Activated CD4-positive, alpha-beta T cell treated with anti-CD3 and anti-CD28 coated beads for 4 hours (primary cell): ENCODE data around the gene ASCC2.
"Not testable (repeated sequence)": the region's sequence is repeated elsewhere in the genome, so short reads cannot be mapped to it uniquely, and the experiment has no call there.

Source experiments
- DNase-seq, 2 donors: peaks; one replicate each; pipeline ENCODE4 v3.0.0-alpha.2; 2020

The ASCC2 gene

DNA sequence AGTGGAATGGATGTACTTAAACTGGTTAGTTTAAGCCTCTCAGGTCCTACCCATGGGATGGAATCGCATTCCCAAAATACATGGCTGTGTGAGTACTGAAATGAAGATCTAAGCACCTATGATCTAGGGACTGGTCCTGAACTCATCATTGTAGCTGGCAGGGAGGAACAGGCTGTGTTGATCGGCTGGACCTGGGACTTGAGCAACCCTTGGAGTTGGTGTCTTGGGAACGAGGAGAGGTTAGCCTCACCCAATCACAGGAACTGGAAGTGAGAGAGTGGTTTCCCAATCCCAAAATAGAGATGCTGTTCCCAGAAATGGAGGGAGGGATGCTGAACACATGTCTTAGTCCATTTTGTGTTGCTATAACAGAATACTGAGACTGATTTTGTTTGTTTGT is 16.4 kb upstream of the ASCC2 start:
- DNase-seq = no peak

DNA sequence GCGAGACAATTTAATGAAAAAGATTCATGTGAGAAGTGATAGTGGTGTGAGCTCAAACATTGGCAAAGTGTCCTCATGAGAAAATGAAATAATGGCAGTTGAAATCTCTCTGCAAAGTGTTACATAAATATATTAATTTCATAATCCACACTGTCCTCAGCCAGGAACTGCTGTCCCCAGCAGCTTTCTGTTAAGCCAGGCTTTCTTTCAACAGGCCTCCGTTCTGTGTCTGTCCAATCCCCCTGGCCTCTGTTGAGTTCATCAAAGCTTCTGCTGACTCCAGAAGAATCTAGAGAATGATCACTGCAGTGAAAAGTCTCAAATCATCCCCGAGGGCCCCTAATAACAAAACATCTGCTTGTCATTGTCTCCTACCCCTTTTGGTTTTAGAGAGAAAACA is 10.0 kb upstream of the ASCC2 start:
- DNase-seq = no peak

DNA sequence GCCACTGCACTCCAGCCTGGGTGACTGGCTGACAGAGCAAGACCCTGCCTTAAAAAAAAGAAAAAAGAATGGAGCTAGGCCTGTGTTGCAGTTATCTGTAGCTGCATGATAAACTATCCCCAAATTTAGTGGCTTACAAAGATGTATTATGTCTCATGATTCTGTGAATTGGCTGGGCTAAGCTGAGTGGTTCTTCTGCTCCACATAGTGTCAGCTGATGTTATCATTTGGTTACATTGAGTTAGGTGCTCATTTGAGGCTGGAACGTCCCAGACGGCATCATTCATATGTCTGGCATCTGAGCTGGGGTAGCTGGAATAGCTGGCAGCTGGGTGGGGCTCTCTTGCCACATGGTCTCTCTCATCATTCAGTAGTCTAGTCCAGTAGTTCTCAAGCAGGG is 8.2 kb upstream of the ASCC2 start:
- DNase-seq = no peak

DNA sequence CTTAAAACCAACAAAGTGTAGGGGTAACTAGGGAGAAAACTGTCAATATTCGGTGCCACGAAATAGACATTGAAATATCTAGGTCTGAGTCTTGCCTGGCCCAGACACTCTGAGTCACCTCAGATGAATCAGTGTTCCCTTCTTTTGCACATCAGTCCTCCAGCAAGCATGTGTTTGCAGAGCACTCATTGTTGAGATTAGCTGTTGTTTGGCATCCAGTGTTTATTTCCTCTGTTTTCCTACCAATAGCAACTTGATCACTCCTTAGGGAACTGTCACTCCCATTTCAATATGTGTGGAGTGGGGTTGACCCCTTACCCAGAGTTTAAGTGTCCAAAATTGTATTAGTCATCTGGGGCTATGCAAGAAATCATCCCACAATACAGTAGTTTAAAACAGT is 4.7 kb upstream of the ASCC2 start:
- no peak for DNase-seq

DNA sequence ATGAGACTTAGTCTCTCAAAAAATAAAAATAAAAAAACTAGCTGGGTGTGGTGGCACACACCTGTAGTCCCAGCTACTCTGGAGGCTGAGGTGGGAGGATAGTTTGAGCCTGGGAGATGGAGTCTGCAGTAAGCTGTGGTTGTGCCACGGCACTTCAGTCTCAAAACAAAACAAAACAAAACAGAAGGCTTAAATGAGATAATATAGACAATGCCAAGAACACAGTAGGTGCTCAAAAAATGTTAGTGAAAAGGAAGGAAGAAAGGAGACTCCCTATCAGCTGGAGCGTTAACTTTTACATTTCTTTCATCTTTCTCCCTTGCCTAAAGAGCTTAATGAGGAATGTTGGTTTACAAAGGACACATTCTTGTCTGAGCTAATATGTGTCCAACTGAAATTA is 4.1 kb upstream of the ASCC2 start:
- DNase-seq = no peak

DNA sequence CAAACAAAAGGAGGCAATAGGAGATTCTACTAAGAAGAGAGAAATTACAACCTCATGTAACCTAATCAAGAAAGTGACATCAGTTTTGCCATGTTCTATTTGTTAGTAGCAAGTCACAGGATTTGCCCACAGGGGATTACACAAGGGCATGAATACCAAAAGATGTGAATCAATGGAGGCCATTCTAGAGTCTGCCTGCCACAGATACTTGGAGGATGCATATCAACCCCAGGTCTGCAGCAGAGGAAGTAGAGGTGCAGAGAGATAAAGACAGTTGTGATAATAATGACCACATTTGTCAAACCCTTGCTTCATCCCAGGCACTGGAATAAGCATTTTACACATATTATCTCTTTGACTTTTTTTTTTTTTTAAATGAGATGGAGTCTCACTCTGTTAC is 2.4 kb upstream of the ASCC2 start:
- no peak for DNase-seq

DNA sequence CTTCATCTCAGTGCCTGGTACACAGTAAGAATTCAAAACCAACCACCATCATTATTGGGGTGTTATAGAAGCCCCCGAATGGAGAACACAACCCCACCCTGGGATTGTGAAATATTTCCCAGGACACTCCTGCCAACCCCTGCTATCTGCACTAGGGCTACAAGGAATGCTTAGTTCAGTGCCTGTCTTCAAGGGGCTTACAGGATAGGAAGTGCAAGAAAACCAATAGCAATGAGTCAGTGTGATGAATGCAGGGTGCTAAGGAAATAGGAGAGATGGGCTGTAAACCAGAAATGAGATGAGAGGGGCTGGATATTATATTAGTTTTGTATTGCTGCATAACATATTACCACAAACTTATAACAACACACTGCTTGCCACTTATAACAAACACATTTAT is 965 bp upstream of the ASCC2 start:
- DNase-seq = no peak

DNA sequence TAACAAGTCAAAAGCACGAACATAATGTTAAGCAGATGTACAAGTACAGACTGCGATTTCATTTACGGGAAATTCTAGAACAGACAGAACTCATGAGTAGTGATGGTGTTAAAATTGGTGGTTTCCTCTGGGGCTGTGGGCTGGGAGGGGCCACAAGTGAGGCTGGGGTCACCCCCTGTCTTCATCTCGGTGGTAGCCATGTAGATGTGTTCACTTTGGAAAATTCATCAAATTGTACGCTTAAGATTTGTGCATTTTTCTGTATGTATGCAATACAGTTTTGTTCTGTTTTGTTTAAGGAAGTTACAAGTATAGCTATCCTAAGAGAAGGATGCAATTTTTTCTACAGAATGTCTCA is 504 bp upstream of the ASCC2 start:
- no peak for DNase-seq

DNA sequence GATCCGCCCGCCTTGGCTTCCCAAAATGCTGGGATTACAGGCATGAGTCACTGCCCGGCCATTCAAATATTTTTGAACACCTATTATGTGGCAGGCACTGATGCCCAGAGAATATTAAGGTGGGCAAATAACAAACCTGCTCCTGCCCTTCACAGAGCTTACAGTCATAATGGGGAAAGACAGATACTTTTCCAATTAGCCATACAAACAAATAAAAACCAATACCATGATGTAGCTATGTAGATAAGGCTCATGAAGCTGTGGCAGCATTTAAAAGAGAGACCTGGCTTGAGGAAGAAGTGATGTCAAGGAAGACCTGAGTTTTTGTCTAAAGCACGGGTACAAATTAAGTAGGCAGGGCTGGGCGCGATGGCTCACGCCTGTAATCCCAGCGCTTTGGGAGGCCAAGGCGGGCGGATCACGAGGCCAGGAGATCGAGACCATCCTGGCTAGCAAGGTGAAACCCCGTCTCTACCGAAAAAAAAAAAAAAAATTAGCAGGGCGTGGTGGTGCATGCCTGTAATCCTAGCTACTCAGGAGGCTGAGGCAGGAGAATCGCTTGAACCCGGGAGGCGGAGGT is 1.2 kb downstream of the ASCC2 start:
- DNase-seq = not testable (repeated sequence)

DNA sequence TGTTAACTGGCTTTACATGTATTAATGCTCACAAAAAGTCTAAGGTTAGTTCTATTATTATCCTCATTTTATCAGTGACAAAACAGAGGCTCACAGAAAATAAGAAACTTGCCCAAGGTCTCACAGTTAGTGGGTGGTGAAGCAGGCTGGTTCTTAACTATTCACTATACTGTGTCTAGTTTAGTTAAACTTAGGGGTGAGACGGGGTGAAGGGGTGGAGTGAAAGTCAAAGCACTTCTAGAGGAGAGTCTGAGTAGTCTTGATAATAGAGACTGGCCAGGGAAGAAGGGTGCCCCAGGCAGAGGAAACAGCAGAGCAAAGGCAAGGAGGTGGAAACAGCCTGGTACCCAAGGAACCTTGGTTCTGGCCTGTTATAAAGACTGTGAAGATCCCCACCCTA is 4.0 kb downstream of the ASCC2 start:
- DNase-seq = no peak

DNA sequence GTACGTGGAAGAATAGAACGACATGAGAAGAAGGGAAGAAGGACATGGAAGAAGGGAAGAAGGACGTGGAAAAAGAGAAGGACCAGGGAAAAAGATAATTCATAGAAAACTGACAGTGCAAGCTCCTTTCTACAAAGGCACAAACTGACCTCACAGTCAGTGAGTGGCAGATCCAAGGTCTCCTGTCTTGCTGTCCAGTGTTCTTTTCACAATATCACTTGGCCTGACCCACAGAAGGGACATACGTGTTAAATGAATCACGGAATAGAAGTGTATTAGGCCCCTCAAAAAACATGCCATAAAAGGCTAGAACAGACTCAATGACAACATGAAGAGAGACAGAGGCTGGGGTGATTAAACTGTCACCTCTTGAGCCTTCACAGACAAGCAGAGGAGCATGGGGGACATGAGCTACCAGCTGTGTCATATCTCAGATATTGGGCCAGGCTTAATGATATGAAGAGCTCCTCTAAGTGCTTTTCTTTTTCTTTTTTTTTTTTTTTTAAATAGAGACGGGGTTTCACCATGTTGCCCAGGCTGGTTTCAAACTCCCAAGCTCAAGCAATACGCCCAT is 4.6 kb downstream of the ASCC2 start:
- no peak for DNase-seq

DNA sequence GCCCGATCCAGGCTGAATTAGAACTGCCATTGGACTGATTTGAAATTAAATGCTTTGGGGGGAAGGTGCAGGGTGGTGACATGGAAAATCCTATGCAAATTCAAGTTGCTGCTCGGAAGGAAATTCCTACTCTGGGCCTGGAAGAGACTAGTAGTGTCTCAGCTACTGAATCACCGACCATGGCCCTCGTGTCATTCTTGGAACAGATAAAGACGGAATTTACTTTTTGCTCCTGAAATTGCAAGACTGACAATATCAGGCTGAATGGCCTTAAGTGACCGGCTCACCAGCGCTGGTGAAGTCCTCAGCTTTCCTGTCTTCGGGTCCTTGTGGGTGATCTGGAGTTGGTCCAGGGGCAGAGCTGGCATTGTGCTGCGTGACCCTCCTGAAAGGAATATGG is 6.1 kb downstream of the ASCC2 start:
- DNase-seq = no peak

DNA sequence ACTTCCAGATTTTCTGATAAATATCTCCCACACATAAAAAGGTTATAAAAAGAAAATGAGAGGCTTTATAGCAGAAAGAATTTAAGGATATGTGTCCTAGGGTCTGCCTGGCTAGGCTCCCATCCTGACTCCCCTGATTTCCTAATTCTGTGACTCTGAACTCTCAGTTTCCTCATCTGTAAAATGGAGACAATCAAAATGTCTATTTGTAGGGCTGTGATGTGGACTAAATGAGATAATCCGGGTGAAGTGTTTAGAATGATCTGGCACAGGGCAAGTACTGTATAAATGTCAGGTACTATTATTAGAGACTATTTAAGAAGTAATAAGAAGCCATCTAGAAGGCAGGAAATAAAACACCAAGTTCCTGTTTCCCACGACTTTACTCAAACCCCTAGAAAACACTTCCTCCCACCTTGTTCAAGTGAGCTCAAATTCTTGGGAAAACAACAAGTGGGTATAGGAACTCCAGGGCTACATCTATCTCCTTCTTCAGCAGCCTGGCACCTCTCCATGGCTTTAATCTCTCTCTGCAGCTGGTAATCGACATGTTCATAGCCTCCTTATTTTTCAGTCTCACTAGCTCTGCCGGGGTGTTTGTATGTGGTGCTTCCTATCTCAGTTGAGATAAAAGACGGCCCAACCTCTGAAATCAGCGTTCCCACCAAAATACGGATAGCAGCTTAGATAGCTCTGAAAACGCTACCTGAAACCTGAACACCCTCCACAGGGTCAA is 6.7 kb downstream of the ASCC2 start:
- no peak for DNase-seq

DNA sequence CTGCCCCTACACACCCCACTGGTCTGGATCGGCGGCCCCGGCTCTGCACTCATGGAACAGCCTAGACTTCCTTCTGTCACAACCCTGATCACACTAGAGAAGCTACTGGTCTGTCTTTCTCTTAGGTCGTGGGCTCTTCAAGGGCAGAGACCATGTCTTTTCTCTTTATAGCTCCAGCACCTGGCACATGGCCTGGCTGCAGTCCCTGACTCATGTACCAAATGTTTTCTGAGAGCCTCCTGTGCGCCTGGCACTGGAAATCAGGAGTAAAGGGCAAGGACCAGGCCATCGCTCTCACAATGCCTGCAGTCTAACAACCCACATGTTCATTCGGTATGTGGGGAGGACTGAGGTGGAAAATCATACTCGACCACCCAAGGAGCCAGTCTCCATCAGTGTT is 7.5 kb downstream of the ASCC2 start:
- DNase-seq = no peak

DNA sequence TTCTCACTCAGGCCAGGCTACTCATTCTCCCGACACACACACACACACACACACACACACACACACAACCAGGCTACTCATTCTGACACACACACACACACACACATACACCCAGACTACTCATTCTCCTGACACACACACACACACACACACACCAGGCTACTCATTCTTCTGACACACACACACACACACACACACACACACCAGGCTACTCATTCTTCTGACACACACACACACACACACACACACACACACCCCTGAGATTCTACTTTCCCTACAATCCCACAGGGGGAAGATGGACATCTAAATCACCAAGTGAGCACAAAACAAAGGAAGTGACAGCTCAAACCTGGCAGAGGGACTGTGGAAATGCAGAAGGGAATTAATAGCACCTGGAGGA is 10.3 kb downstream of the ASCC2 start:
- DNase-seq = not testable (repeated sequence)

DNA sequence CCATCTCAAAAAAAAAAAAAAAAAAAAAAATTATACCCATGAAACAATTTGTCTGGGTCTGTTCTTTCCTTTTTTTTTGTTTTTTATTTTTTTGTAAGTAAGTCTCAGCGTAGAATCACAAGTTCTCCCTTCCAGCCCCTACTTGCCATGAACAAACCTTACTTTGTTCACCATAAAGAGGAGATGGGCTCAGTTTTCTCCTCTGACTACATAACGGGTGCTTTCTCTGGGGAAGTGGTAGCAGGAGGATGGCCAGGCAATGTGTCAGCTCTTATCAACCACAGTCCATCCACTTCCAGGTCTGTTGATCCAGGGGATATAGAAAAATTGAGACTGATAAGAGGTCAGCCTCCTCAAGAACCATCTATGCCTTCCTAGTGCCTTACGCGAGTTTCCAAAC is 11.0 kb downstream of the ASCC2 start:
- DNase-seq = no peak

DNA sequence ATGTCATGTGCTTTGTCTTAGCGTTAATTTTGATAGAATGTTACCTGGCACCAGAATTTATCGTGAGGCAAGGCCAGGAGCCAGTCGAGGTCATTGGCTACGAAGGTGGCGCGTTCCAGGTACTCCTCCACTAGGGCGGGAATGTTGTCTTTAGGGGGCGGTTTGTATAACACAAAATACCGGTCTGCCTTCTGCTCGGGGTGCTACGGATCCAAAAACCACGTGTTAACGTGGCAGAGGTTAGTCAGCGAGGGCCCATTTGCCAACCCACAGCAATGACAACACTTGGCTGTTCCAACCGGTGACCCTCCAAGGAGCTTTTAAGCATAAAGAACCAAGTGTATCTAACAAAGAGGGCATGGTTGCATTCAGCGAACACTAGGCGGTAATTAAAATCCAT is 12.5 kb downstream of the ASCC2 start:
- DNase-seq = no peak

DNA sequence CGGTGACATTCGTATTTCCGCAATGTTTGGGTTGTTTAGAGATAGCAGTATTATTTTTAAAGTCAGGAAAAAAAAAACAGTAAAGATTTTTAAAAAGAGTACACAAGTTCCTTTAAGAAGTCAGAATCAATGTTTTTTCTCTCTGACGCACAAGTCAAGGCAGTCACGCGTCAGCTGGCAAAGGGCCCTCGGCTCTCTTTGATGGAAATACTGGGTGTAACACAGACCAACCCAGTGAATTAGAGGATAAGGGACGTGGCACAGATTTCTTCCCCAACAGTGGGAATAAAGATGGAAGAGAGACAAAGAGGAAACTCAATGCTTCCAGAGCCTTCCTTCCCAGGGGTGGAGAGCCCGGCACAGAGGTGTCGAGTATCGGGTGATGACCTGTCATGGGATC is 13.4 kb downstream of the ASCC2 start:
- DNase-seq = no peak

DNA sequence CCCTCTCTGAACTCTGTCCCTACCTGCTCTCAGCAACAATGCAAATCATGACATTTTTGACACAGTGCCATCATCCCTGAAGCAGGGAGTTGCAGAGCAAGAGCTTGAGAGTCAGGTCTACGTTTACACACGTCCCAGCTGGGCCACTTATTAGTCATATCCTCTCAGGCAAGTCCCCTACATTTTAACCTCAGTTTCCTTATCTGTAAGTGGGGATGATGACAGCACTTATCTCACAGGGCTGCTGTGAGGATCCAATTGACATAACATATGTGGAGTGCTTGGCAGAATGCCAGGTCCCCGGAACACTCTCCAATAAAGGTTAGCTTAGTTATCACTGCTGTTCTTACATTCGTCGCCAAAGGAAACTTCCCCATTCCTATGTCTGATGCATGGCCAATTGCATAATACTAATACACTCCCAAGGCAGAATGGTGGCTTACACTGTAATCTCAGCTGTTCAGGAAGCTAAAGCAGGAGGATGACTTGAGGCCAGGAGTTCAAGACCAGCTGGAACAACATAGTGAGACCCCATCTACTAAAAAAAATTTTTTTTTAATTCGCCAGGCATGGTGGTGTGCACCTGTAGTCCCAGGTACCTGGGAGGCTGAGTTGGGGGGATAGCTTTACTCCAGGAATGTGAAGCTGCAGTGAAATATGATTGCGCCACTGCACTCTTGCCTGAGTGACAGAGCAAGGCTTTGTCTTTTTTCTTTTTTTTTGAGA is 16.6 kb downstream of the ASCC2 start:
- DNase-seq = peak in 1 of 2 donors; percentile 5

DNA sequence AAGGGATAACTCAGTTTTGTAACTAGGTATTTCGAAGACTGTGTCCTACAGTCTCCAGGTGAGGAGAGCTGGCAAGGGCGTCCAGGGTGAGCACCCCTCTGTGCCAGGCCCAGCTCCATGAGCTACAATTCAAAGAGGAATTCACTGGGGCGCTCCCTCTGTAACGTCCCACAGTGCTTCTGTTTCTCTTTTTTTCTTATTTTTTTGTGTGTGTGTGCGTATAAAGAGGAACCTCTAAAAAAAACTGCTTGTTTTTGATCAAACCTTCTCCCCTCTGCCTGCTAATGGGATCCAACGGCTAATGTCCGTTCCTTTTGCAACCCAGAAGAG is 17.1 kb downstream of the ASCC2 start:
- DNase-seq = no peak

DNA sequence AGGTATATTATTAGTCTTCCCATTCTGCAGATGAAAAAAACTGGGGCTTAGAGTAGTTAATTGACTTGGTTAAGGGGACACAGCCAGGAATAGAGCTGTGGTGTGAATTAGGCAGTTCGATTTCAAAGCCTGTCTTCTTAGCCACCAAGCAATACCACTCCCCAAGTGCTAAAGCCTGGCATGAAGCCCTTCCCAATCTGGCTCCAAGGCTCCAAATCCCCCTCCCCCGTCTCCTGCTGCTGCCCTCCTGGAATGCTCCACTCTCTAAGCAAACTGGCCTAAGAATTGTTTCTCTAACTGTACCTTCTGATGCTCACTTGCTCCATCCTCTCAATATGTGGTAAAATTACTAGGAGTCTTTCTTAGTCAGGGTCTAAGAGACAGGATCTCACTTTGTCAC is 18.6 kb downstream of the ASCC2 start:
- no peak for DNase-seq

DNA sequence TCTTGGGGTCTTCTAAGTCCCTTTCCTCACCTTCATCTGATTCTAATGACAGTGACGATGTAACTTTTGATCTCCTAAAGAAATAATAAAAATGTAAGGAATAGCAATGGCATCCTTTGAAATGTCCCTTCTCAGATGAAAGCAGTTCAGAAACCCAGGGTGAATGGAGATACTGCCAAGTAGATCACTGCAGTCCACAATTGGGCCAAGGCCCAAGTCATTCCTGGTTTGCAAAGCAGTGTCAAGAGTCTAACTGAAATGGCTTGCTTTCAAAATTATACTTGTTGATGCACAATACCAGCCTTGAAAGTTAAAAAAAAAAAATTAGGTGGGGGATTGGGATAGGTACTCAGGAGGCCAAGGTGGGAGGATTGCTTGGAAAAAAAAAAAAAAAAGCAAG is 20.4 kb downstream of the ASCC2 start:
- DNase-seq = no peak

DNA sequence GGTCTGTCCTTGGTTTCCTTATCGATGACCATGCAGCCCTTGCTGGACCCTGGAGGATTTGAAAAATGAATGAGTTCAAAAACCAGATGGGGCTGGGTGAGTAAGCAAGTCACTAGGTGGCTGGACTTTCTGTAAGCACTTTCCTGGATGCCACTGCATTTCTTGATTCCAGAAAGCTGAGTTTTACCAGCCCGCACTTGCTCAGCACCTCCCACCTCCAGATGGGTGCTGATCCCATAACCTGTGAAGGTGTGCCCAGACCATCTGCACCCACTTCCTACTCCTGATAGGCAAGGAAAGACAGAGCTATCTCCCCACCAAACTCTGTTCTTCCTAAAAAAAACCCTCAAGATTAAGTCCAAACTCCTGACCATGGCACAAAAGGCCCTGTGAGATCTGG is 21.1 kb downstream of the ASCC2 start:
- DNase-seq = no peak

DNA sequence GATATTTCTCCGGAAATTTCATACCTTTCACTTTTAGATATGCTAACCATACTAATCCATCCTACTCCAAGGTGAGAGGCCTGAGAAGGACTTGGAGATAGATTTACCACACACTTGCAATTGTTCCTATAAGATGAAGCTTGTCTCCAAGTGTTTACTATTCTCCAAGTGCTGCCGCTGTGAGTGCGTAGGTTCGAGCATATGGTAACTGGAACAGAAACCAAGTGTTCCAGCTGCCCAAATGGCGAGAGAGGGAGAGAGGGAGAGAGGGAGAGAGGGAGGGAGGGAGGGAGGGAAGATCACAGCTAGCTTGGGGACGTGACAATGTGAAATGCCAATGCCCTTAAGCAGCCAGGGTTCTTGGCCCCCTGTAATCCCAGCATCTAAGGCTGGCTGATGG is 21.5 kb downstream of the ASCC2 start:
- DNase-seq = no peak
